ENCODE measurements around the gene HTT.

The HTT gene

DNA sequence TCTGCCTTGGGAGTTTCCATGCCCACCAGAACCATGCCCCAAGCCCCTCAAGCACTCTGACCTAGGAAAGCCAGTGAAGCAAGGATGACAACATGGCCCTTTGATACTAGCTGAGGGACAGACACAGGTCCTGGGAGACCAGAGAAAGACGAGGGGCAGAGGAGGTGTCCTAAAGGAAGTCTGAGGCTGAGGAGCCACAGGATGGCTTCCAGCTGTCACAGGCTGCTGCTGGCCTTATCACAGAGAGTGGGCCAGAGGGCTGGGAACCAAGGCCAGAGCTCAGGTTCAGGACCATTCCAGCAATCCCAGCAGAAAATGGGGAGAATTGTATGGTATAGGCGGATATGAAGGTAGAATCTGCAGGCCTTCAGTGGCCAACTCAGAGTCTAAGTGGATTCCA is 142.8 kb downstream of the HTT start:
- no peaks in the 10 kb centered on the region for H3K27me3 ChIP-seq (ENCODE audit: insufficient read depth, poor library complexity, severe bottlenecking)
- DNase-seq (ENCODE audit: low read depth in 1 of 2, low spot score in 1 of 2): no peak
- H3K4me3 ChIP-seq (replicated peaks; ENCODE audit: insufficient read depth, low read length): no peak overlapping the region
- no peak overlapping the region for H3K27ac ChIP-seq (replicated peaks)
- no peak for TF ChIP-seq GABPA (IDR thresholded peaks at IDR 0.05; ENCODE audit: low read depth)
- TF ChIP-seq SPI1 (IDR thresholded peaks at IDR 0.05; ENCODE audit: borderline replicate concordance, low read depth): no peak
- TF ChIP-seq, protein P1, sequence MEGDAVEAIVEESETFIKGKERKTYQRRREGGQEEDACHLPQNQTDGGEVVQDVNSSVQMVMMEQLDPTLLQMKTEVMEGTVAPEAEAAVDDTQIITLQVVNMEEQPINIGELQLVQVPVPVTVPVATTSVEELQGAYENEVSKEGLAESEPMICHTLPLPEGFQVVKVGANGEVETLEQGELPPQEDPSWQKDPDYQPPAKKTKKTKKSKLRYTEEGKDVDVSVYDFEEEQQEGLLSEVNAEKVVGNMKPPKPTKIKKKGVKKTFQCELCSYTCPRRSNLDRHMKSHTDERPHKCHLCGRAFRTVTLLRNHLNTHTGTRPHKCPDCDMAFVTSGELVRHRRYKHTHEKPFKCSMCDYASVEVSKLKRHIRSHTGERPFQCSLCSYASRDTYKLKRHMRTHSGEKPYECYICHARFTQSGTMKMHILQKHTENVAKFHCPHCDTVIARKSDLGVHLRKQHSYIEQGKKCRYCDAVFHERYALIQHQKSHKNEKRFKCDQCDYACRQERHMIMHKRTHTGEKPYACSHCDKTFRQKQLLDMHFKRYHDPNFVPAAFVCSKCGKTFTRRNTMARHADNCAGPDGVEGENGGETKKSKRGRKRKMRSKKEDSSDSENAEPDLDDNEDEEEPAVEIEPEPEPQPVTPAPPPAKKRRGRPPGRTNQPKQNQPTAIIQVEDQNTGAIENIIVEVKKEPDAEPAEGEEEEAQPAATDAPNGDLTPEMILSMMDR (IDR thresholded peaks at IDR 0.05; ENCODE audit: insufficient read depth, low read length): no peak
- TF ChIP-seq POLR2AphosphoS5 (IDR thresholded peaks at IDR 0.05; ENCODE audit: low read depth): no peak
- TF ChIP-seq, protein P2, sequence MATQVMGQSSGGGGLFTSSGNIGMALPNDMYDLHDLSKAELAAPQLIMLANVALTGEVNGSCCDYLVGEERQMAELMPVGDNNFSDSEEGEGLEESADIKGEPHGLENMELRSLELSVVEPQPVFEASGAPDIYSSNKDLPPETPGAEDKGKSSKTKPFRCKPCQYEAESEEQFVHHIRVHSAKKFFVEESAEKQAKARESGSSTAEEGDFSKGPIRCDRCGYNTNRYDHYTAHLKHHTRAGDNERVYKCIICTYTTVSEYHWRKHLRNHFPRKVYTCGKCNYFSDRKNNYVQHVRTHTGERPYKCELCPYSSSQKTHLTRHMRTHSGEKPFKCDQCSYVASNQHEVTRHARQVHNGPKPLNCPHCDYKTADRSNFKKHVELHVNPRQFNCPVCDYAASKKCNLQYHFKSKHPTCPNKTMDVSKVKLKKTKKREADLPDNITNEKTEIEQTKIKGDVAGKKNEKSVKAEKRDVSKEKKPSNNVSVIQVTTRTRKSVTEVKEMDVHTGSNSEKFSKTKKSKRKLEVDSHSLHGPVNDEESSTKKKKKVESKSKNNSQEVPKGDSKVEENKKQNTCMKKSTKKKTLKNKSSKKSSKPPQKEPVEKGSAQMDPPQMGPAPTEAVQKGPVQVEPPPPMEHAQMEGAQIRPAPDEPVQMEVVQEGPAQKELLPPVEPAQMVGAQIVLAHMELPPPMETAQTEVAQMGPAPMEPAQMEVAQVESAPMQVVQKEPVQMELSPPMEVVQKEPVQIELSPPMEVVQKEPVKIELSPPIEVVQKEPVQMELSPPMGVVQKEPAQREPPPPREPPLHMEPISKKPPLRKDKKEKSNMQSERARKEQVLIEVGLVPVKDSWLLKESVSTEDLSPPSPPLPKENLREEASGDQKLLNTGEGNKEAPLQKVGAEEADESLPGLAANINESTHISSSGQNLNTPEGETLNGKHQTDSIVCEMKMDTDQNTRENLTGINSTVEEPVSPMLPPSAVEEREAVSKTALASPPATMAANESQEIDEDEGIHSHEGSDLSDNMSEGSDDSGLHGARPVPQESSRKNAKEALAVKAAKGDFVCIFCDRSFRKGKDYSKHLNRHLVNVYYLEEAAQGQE (IDR thresholded peaks at IDR 0.05; ENCODE audit: insufficient replicate concordance, low read depth): no peak

DNA sequence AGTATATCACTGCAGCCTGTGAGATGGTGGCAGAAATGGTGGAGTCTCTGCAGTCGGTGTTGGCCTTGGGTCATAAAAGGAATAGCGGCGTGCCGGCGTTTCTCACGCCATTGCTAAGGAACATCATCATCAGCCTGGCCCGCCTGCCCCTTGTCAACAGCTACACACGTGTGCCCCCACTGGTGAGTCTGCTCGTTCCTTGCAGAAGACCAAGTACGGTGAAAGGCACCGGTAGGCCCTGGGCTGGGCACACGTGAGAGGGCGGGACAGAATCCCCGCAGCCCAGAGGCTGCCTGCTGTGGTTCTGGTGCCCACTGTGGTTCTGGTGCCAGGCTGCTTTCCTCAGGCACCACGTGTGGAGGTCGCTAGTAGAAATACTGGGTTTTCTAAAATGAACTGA is 143.3 kb downstream of the HTT start:
- TF ChIP-seq GABPA (IDR thresholded peaks at IDR 0.05; ENCODE audit: low read depth): no peak
- H3K27ac ChIP-seq (replicated peaks): no peak overlapping the region
- DNase-seq (ENCODE audit: low read depth in 1 of 2, low spot score in 1 of 2): no peak
- H3K27me3 ChIP-seq (ENCODE audit: insufficient read depth, poor library complexity, severe bottlenecking): no peaks in the 10 kb centered on the region
- no peak overlapping the region for H3K4me3 ChIP-seq (replicated peaks; ENCODE audit: insufficient read depth, low read length)

DNA sequence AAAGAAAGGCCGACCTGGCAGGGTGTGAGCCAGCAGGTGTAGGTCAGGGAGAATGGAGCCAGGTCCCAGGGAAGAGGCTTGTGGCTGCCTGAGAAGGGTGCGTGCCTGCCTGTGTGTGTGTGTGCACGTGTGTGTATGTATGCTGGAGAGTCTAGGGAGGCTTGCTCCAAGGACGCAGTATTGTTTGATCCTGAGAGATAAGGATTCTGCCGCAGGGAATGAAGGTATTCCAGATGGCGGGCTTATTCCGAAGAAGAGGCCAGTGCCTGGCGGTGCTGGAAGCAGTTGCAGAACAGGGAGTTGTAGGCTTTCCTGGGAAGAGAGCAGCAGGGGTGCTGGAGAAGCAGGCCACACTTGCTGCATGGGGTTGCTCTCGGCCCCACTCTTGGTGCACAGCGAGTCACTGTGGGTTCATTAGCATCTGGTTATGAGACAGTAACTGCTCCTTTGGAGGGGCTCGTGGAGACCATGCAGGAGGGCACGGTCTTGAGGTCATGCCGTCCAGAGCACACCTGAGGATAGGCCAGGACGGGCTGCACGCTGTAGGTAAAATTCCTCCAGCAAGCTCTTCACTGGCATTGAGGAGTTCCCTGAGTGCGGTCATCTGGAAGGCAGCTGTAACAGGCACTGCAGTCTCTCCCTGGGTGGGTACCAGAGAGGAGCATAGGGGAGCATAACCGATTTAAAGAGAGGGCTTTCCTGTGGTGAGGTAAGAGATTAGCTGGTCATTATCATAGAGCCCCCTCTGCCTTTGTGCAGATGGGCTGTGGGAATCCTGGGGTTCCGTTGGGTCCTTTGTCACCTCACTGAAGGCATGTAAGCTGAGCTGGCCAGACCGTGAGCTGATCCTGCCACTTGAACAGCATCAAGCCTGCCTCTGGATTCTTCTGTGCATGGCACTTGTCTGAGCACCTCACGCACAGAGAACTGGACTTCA is 144.6 kb downstream of the HTT start:
- Histone ChIP-seq H3K27ac (replicated peaks) (no peak overlapping the region), H3K27me3 (ENCODE audit: insufficient read depth, poor library complexity, severe bottlenecking) (no peaks in the 10 kb centered on the region), H3K4me3 (replicated peaks; ENCODE audit: insufficient read depth, low read length) (no peak overlapping the region)
- TF ChIP-seq, protein P2 (IDR thresholded peaks at IDR 0.05; ENCODE audit: insufficient replicate concordance, low read depth): no peak
- no peak for TF ChIP-seq POLR2AphosphoS5 (IDR thresholded peaks at IDR 0.05; ENCODE audit: low read depth)
- TF ChIP-seq GABPA (IDR thresholded peaks at IDR 0.05; ENCODE audit: low read depth): no peak
- TF ChIP-seq SPI1 (IDR thresholded peaks at IDR 0.05; ENCODE audit: borderline replicate concordance, low read depth): no peak
- TF ChIP-seq, protein P1 (IDR thresholded peaks at IDR 0.05; ENCODE audit: insufficient read depth, low read length): no peak
- DNase-seq (ENCODE audit: low read depth in 1 of 2, low spot score in 1 of 2): no peak

DNA sequence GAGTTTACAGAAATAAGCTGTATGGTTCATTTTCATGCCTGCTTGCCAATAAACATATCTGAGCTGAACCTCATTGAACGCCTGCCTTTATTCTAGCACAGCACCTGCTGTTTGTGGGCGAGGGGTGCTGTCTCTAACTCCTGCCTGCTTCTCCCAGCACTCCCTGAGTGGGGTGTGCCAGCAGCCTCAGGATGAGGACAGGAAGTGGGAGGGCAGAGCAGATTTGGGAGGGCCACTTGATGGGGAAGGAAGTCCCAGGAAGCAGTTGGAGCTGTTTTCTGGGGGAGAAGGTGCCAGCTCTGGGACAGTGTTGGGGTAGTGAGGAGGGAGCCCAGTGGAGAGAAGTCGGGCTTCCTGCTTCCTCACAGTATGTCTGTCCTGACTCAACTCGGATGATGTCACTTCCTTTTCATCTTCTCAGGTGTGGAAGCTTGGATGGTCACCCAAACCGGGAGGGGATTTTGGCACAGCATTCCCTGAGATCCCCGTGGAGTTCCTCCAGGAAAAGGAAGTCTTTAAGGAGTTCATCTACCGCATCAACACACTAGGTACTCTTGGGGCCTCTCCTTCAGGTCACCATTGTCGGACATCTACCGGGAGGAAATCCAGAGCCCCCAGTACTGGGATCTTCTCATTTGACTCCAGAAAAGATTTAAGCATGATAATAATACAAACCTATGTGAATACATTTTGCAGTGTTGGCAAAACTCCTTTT is 145.4 kb downstream of the HTT start:
- TF ChIP-seq SPI1 (IDR thresholded peaks at IDR 0.05; ENCODE audit: borderline replicate concordance, low read depth) (no peak), POLR2AphosphoS5 (IDR thresholded peaks at IDR 0.05; ENCODE audit: low read depth) (no peak)
- TF ChIP-seq, protein P2 (IDR thresholded peaks at IDR 0.05; ENCODE audit: insufficient replicate concordance, low read depth): no peak
- no peaks in the 10 kb centered on the region for H3K27me3 ChIP-seq (ENCODE audit: insufficient read depth, poor library complexity, severe bottlenecking)
- H3K27ac ChIP-seq (replicated peaks): no peak overlapping the region
- DNase-seq (ENCODE audit: low read depth in 1 of 2, low spot score in 1 of 2): no peak
- H3K4me3 ChIP-seq (replicated peaks; ENCODE audit: insufficient read depth, low read length): no peak overlapping the region
